HUES6 (cell line): ENCODE data around the gene NPTN.

Source experiments
- H3K27ac ChIP-seq: 2 replicates; pipeline ENCODE4 v1.7.0; 2013; ENCODE audit warnings: low read depth, mild to moderate bottlenecking, low read length, inconsistent platforms
- H3K27me3 ChIP-seq: 2 replicates; pipeline ENCODE4 v1.6.1; 2013; ENCODE audit warnings: low read length; ENCODE audit not compliant: control insufficient read depth, insufficient read depth
- H3K36me3 ChIP-seq: 2 replicates; pipeline ENCODE4 v1.6.1; 2013; ENCODE audit warnings: low read length; ENCODE audit not compliant: control insufficient read depth, insufficient read depth
- H3K4me1 ChIP-seq: 2 replicates; pipeline ENCODE4 v1.6.1; 2013; ENCODE audit warnings: low read length; ENCODE audit not compliant: control insufficient read depth, insufficient read depth
- H3K4me3 ChIP-seq: 2 replicates; pipeline ENCODE4 v1.5.1; 2013; ENCODE audit warnings: low read depth, low read length
- H3K9ac ChIP-seq: one replicate; pipeline ENCODE4 v1.6.1; 2013; ENCODE audit warnings: mild to moderate bottlenecking, low read length
- H3K9me3 ChIP-seq: 2 replicates; pipeline ENCODE4 v1.6.1; 2013; ENCODE audit warnings: low read depth, low read length; ENCODE audit not compliant: control insufficient read depth, insufficient read depth

The NPTN gene

GRCh38 chr15:73539212-73540128 is 93.7 kb downstream of the NPTN start:
- Histone ChIP-seq H3K27ac (no peak overlapping the region), H3K4me3 (no peak overlapping the region), H3K4me1 (no peaks in the 10 kb centered on the region), H3K27me3 (no peaks in the 10 kb centered on the region), H3K36me3 (no peaks in the 10 kb centered on the region), H3K9ac (no peak overlapping the region), H3K9me3 (no peaks in the 10 kb centered on the region)

- no peak overlapping the region for H3K27ac ChIP-seq
- H3K9ac ChIP-seq, result no peak overlapping the region
- no peak overlapping the region for H3K4me3 ChIP-seq
- H3K4me1 ChIP-seq, result no peaks in the 10 kb centered on the region
- no peaks in the 10 kb centered on the region for H3K9me3 ChIP-seq
- no peaks in the 10 kb centered on the region for H3K36me3 ChIP-seq
- H3K27me3 ChIP-seq, result no peaks in the 10 kb centered on the region
These were observed 94.5 kb downstream of the NPTN start for GRCh38 chr15:73538563-73539211.

GRCh38 chr15:73538123-73538522 is 95.1 kb downstream of the NPTN start:
- no peak overlapping the region for H3K9ac ChIP-seq
- no peaks in the 10 kb centered on the region for H3K27me3 ChIP-seq
- no peak overlapping the region for H3K27ac ChIP-seq
- H3K4me3 ChIP-seq, result no peak overlapping the region
- no peaks in the 10 kb centered on the region for H3K4me1 ChIP-seq
- H3K36me3 ChIP-seq, result no peaks in the 10 kb centered on the region
- no peaks in the 10 kb centered on the region for H3K9me3 ChIP-seq

GRCh38 chr15:73530649-73531048 is 102.5 kb downstream of the NPTN start:
- H3K36me3 ChIP-seq, result no peaks in the 10 kb centered on the region
- H3K4me1 ChIP-seq, result 0 out of 2 replicates have a peak, but pooled peaks cover 4% of the 10 kb centered on the region
- H3K4me3 ChIP-seq, result no peak overlapping the region
- H3K9ac ChIP-seq, result no peak overlapping the region
- H3K9me3 ChIP-seq, result no peaks in the 10 kb centered on the region
- H3K27ac ChIP-seq, result no peak overlapping the region
- H3K27me3 ChIP-seq, result no peaks in the 10 kb centered on the region

- H3K27ac ChIP-seq, result no peak overlapping the region
- no peaks in the 10 kb centered on the region for H3K36me3 ChIP-seq
- no peak overlapping the region for H3K4me3 ChIP-seq
- no peaks in the 10 kb centered on the region for H3K27me3 ChIP-seq
- H3K9ac ChIP-seq, result no peak overlapping the region
- no peaks in the 10 kb centered on the region for H3K9me3 ChIP-seq
- H3K4me1 ChIP-seq, result 0 out of 2 replicates have a peak, but pooled peaks cover 4% of the 10 kb centered on the region
These were observed 105.6 kb downstream of the NPTN start for GRCh38 chr15:73527598-73527997.

- Histone ChIP-seq H3K36me3 (no peaks in the 10 kb centered on the region), H3K27ac (no peak overlapping the region), H3K27me3 (no peaks in the 10 kb centered on the region), H3K4me3 (no peak overlapping the region), H3K9me3 (no peaks in the 10 kb centered on the region), H3K9ac (no peak overlapping the region), H3K4me1 (0 out of 2 replicates have a peak, but pooled peaks cover 4% of the 10 kb centered on the region)
These were observed 108.3 kb downstream of the NPTN start for GRCh38 chr15:73524919-73525318.

- Histone ChIP-seq H3K36me3 (no peaks in the 10 kb centered on the region), H3K27ac (no peak overlapping the region), H3K27me3 (no peaks in the 10 kb centered on the region), H3K4me3 (no peak overlapping the region), H3K9me3 (peaks cover 9% of the 10 kb centered on the region; the same call in 1 of the 2 replicates), H3K4me1 (peaks cover 16% of the 10 kb centered on the region; the same call in 1 of the 2 replicates), H3K9ac (no peak overlapping the region)
These were observed 111.2 kb downstream of the NPTN start for GRCh38 chr15:73522011-73522410.

- H3K9ac ChIP-seq, result no peak overlapping the region
- no peak overlapping the region for H3K27ac ChIP-seq
- H3K4me1 ChIP-seq, result peaks cover 16% of the 10 kb centered on the region; the same call in 1 of the 2 replicates
- H3K36me3 ChIP-seq, result no peaks in the 10 kb centered on the region
- peaks cover 12% of the 10 kb centered on the region; the same call in 1 of the 2 replicates for H3K9me3 ChIP-seq
- no peaks in the 10 kb centered on the region for H3K27me3 ChIP-seq
- no peak overlapping the region for H3K4me3 ChIP-seq
These were observed 114.1 kb downstream of the NPTN start for GRCh38 chr15:73518876-73519733.

GRCh38 chr15:73518180-73518862 is 114.9 kb downstream of the NPTN start:
- Histone ChIP-seq H3K27me3 (no peaks in the 10 kb centered on the region), H3K27ac (no peak overlapping the region), H3K9me3 (peaks cover 12% of the 10 kb centered on the region; the same call in 1 of the 2 replicates), H3K36me3 (no peaks in the 10 kb centered on the region), H3K9ac (no peak overlapping the region), H3K4me1 (peaks cover 16% of the 10 kb centered on the region; the same call in 1 of the 2 replicates), H3K4me3 (no peak overlapping the region)

GRCh38 chr15:73517566-73517965 is 115.6 kb downstream of the NPTN start:
- H3K27ac ChIP-seq, result no peak overlapping the region

More at GRCh38 chr15:73517566-73517965, 115.6 kb downstream of the NPTN start:
- Histone ChIP-seq H3K9me3 (peaks cover 12% of the 10 kb centered on the region; the same call in 1 of the 2 replicates), H3K4me1 (peaks cover 16% of the 10 kb centered on the region; the same call in 1 of the 2 replicates), H3K27me3 (no peaks in the 10 kb centered on the region), H3K9ac (no peak overlapping the region), H3K4me3 (no peak overlapping the region), H3K36me3 (no peaks in the 10 kb centered on the region)
